Tibial nerve (tissue), 4 donors: ENCODE measurements around the gene ZNF670. TPM values are rescaled to one million over a fixed set of nuclear protein-coding genes. Genes with fewer than 3 reads are reported as not detected.
"Not testable (repeated sequence)": the region's sequence is repeated elsewhere in the genome, so short reads cannot be mapped to it uniquely, and the experiment has no call there.

ENCODE experiments used
- DNase-seq, 2 donors: peaks; one replicate each; pipeline ENCODE4 v3.0.0-alpha.2; 2019; ENCODE audit warnings: low spot score in 2 of 2
- H3K27ac ChIP-seq, 4 donors: fragments of 200-600 bp; sonication (generic) in 3 of 4; one replicate each; pipeline ENCODE4 v1.5.1; 2017 to 2019; ENCODE audit warnings: mild to moderate bottlenecking in 1 of 4
- H3K27me3 ChIP-seq, 2 donors: fragments of 200-600 bp; sonication (generic) in 1 of 2; one replicate each; pipeline versions ENCODE4 v1.5.1 to v1.6.0; 2017 to 2019
- H3K36me3 ChIP-seq, 3 donors: fragments of 200-600 bp; sonication (generic); one replicate each; pipeline ENCODE4 v1.5.1; 2018 to 2019
- H3K4me1 ChIP-seq, 4 donors: fragments of 200-600 bp; sonication (generic) in 3 of 4; one replicate each; pipeline ENCODE4 v1.5.1; 2017 to 2019
- H3K4me3 ChIP-seq, 4 donors: fragments of 200-600 bp; sonication (generic) in 3 of 4; one replicate each; pipeline ENCODE4 v1.5.1; 2017 to 2019; ENCODE audit warnings: mild to moderate bottlenecking in 1 of 4, moderate library complexity in 1 of 4
- H3K9me3 ChIP-seq, 4 donors: fragments of 200-600 bp; sonication (generic) in 3 of 4; one replicate each; pipeline ENCODE4 v1.5.1; 2017 to 2019
- EP300 ChIP-seq, 2 donors: sonication (generic); formaldehyde crosslinking; IDR thresholded peaks; one replicate each; pipeline ENCODE4 v1.6.1; 2017; ENCODE audit warnings: antibody characterized with exemption in 2 of 2, mild to moderate bottlenecking in 1 of 2
- POLR2A ChIP-seq, 2 donors: fragments of 450-650 bp; IDR thresholded peaks; one replicate each; pipeline ENCODE4 v1.6.1; 2017; ENCODE audit warnings: antibody characterized with exemption in 2 of 2, mild to moderate bottlenecking in 2 of 2, moderate library complexity in 2 of 2
- WGBS, 2 donors: methylation state at CpG; one replicate each; pipeline ENCODE4 v1.1.5; 2018; 5-methylcytosine and 5-hydroxymethylcytosine counted together
- total RNA-seq, 4 donors: library from RNA; depleted of rRNA; stranded (reverse); fragments of >200 nt; gene quantifications; one replicate each; pipeline ENCODE4 v1.1.0, GENCODE V29; 2016
- TF ChIP-seq, protein P1 (sequence below), 5 experiments: fragments of 200-600 bp in 3 of 5; fragments of 450-650 bp in 2 of 5; sonication (generic) in 3 of 5; IDR thresholded peaks; one replicate each; pipeline ENCODE4 v1.5.1; 2016 to 2019; ENCODE audit warnings: antibody characterized with exemption in 5 of 5, mild to moderate bottlenecking in 3 of 5, moderate library complexity in 2 of 5

Gene ZNF670
- 1 to 10 TPM; 1.4 to 2.3 (median 1.9) TPM for total RNA-seq

DNA sequence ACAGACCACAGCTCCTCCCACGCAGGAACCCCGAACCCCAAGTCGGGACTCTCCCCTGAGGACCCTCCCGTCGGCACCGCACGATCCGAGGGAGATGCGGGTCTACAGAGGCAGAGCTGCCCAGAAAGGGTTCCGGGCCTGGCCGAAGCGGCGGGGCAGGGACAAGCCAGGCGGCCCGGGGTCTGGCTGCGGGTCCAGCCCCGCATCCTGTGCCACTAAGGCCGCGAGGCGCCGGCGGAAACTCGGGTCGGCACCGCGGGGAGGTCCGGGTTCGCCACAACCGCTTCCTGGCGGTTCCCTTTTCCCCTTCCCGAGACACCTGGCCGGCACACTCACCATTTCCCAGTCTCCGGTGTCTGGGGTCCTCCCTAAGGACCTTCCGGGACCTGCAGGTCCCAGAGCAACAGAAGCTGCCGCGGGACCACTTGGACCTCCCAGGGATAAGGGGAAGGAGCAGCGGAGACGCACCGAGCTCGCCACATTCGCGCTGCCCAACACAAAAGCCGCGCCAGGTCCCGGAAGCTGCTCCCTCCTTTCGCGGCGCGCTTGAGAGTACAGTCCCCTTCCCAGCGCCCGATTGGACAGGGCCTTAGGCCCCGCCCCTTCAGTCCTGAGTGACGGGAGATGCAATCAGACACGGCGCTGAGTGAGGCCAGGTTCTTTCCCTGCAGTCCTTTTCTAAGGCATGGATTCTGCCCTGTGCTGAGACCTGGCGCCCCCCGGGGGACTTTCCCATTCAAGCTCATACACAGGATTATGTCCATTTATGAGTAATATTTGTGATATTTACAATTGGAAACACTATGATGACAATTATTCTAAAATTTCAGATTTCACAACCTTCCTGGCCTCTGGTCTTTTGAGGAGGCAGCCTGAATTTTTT is at the start of gene ZNF670:
Gene ZNF670 (minus strand): TSS at position 554 of the 883 bp plus-strand sequence. CDS start 215 bp downstream, at position 339.
- no peaks in the 10 kb centered on the region for H3K27me3 ChIP-seq
- peak within 1 kb of the TSS; percentile 77 to 90 (median 77) for H3K4me3 ChIP-seq
- TF ChIP-seq, protein P1, sequence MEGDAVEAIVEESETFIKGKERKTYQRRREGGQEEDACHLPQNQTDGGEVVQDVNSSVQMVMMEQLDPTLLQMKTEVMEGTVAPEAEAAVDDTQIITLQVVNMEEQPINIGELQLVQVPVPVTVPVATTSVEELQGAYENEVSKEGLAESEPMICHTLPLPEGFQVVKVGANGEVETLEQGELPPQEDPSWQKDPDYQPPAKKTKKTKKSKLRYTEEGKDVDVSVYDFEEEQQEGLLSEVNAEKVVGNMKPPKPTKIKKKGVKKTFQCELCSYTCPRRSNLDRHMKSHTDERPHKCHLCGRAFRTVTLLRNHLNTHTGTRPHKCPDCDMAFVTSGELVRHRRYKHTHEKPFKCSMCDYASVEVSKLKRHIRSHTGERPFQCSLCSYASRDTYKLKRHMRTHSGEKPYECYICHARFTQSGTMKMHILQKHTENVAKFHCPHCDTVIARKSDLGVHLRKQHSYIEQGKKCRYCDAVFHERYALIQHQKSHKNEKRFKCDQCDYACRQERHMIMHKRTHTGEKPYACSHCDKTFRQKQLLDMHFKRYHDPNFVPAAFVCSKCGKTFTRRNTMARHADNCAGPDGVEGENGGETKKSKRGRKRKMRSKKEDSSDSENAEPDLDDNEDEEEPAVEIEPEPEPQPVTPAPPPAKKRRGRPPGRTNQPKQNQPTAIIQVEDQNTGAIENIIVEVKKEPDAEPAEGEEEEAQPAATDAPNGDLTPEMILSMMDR (IDR thresholded peaks at IDR 0.05), result no peak
- TF ChIP-seq EP300 (IDR thresholded peaks at IDR 0.05) (peak in 1 of 2 donors; percentile 88), POLR2A (IDR thresholded peaks at IDR 0.05) (peak; percentile 36 to 83)
- peak; percentile 94 to 97 for DNase-seq
- peaks cover 0 to 2% (median 0%) of the 10 kb centered on the region in 4 donors for H3K9me3 ChIP-seq
- 0 to 1% methylated on average over 28 to 57 of the region's 57 CpGs for WGBS, 2 donors
- peaks cover 0 to 19% (median 9%) of the 10 kb centered on the region in 4 donors for H3K4me1 ChIP-seq
- H3K27ac ChIP-seq, result peak within 1 kb of the TSS; percentile 53 to 90 (median 74)
- peaks cover 0 to 10% (median 0%) of the 10 kb centered on the region in 3 donors for H3K36me3 ChIP-seq

DNA sequence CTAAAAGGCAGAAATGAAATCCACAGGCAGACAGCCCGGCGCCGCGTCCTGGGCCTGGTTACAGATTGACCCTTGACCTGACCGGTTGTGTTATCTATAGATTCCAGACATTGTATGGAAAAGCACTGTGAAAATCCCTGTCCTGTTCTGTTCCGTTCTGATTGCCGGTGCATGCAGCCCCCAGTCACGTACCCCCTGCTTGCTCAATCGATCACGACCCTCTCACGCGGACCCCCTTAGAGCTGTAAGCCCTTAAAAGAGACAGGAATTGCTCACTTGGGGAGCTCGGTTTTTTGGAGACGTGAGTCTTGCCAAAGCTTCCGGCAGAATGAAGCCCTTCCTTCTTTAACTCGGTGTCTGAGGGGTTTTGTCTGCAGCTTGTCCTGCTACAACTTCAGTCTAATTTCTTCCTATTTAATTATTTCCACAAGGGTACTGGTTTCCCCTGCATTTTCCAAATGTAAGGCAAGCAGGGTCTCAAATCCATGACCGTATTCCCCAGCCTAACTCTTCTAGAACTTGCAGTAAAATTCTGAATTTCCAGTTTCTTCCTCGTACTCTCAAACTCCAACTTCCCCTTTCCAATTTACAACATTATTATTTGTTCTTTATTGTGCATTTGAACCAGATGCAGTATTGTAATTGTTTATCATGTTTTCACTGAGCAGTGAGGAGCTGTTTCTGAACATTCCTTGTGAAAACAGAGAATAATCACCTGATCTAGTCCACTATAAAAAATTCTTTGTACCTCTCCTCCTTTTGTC is 49.1 kb upstream of the ZNF670 start:
- H3K4me1 ChIP-seq, H3K27me3 ChIP-seq, DNase-seq: not testable (repeated sequence)
- Histone ChIP-seq H3K36me3 (peaks cover 0 to 29% (median 0%) of the 10 kb centered on the region in 3 donors), H3K4me3 (peak overlapping the region in 2 of 4 donors; percentile 15 to 24), H3K9me3 (peaks cover 0 to 28% (median 4%) of the 10 kb centered on the region in 4 donors), H3K27ac (peak overlapping the region in 2 of 4 donors; percentile 37 to 42)
- 14 to 15% methylated on average over 13 of the region's 18 CpGs for WGBS, 2 donors

DNA sequence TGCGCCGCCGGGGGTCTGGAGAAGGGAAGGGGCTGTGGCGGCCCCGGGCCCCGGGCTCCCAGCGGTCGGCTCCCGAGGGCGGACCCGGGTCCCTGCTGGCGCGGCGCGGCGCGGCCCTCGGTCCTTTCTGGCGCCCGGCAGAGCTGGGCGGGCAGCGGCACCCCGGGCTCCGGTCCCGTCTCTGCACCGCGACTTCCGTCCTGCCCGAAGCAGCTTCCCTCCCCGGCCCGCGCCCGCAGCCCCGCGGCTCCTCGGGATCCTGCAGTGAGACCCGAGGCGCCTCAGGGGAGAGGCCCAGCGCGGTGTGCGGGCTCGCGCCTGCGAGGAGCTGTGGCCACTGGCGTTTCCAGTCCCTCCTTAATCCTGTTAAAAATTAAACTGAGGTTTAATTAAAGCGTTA is 48.0 kb upstream of the ZNF670 start:
- Histone ChIP-seq H3K9me3 (peaks cover 0 to 20% (median 4%) of the 10 kb centered on the region in 4 donors), H3K36me3 (peaks cover 0 to 18% (median 0%) of the 10 kb centered on the region in 3 donors)
- not testable (repeated sequence) for H3K27me3 ChIP-seq, H3K4me3 ChIP-seq, H3K4me1 ChIP-seq, H3K27ac ChIP-seq, DNase-seq
- no CpG with 5 or more reads among the region's 46 CpGs for WGBS, 2 donors

DNA sequence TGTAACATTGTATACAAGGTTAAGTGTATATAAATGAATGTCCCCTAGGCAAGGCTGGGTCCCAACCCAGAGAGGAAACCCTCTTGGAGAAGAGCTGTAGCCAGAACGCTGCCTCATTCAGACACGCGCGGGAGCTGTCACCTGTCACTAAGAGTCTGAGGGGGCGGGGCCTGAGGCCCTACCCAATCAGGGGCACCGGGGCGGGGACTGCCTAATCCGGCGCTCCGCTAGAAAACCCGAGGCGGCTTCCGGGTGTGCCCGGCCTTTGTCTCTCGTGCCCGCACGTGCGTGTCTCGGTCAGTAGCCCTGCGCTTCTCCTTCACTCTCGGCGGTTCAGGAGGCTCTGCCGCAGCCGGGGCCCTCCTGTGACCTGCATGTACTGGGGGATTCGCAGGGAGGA is 47.6 kb upstream of the ZNF670 start:
- DNase-seq, H3K27ac ChIP-seq, H3K27me3 ChIP-seq, H3K4me1 ChIP-seq, H3K4me3 ChIP-seq: not testable (repeated sequence)
- 0% methylated on average over 4 of the region's 25 CpGs; no CpG with 5 or more reads in 1 of the 2 donors for WGBS, 2 donors
- Histone ChIP-seq H3K36me3 (peaks cover 0 to 14% (median 0%) of the 10 kb centered on the region in 3 donors), H3K9me3 (peaks cover 0 to 16% (median 3%) of the 10 kb centered on the region in 4 donors)

DNA sequence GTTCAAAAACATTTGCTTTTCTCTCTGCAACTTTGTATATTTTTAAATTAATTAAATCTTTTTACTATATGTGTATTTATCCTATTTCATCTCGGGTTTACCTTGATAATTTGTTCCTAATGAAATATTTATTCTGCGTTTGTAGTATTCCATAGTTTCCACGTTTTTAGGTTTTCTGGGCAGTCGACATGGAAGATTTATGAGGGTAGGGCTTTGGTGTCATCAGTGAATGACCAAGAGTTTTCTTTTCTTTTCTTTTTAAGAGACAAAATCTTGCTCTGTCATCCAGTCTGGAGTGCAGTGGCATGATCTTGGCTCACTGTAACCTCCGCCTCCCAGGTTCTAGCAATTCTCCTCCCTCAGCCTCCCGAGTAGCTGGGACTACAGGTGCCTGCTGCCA is 42.8 kb upstream of the ZNF670 start:
- WGBS, 2 donors, result 71 to 75% methylated on average over 6 of the region's 6 CpGs
- H3K4me1 ChIP-seq, result no peaks in the 10 kb centered on the region
- TF ChIP-seq POLR2A (IDR thresholded peaks at IDR 0.05) (no peak), EP300 (IDR thresholded peaks at IDR 0.05) (no peak)
- TF ChIP-seq, protein P1 (IDR thresholded peaks at IDR 0.05), result no peak
- no peaks in the 10 kb centered on the region for H3K36me3 ChIP-seq
- H3K27me3 ChIP-seq, result no peaks in the 10 kb centered on the region
- H3K27ac ChIP-seq, result no peak overlapping the region
- no peak for DNase-seq
- H3K4me3 ChIP-seq, result no peak overlapping the region
- H3K9me3 ChIP-seq, result peaks cover 0 to 3% (median 0%) of the 10 kb centered on the region in 4 donors

DNA sequence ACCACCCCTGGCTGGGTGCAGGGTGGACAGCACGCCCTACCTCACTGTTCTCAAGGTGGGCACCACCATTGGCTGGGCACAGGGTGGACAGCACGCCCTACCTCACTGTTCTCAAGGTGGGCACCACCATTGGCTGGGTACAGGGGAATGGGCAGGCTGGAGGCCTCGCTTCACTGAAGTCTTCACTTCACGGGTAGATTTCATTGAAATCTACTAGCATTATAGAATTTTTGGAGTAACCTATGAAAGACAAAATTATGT is 41.7 kb upstream of the ZNF670 start:
- not testable (repeated sequence) for H3K27ac ChIP-seq, H3K36me3 ChIP-seq, DNase-seq, H3K4me1 ChIP-seq, H3K9me3 ChIP-seq, H3K4me3 ChIP-seq, H3K27me3 ChIP-seq
- 96% methylated on average over 4 of the region's 4 CpGs for WGBS, 2 donors
